Measurements from ENCODE around the gene PHIP. TPM values are rescaled to one million over a fixed set of nuclear protein-coding genes. Genes with fewer than 3 reads are reported as not detected.

Gene PHIP
- total RNA-seq: 11.5 and 23.6 TPM in 2 replicates

GRCh38 chr6:79078075-79078969 lies at the start of gene PHIP:
Gene PHIP (minus strand): TSS chr6:79078254. CDS start chr6:79078068, 186 bp downstream.

Other genes with a start within 250 kb of the PHIP start
- gene IRAK1BP1, start 210.7 kb downstream of the PHIP start, total RNA-seq: 2.2 and 4.6 TPM in 2 replicates
- gene HMGN3, start 156.4 kb upstream of the PHIP start, total RNA-seq: 40.6 and 58.4 TPM in 2 replicates